ENCODE measurements around the gene SYS1.
"Not testable (repeated sequence)": the region's sequence is repeated elsewhere in the genome, so short reads cannot be mapped to it uniquely, and the experiment has no call there.

Gene SYS1

GRCh38 chr20:45345104-45345936 lies 17.6 kb upstream of the SYS1 start:
- Mint-ChIP-seq H3K4me1 (ENCODE audit: low read depth) (peaks cover 64% of the 10 kb centered on the region), H3K27me3 (peaks cover 4% of the 10 kb centered on the region), H3K36me3 (ENCODE audit: low read depth) (peaks cover 48% of the 10 kb centered on the region), H3K27ac (peak overlapping the region; percentile 52), H3K9me3 (no peaks in the 10 kb centered on the region), H3K4me3 (peak overlapping the region; percentile 93)

DNA sequence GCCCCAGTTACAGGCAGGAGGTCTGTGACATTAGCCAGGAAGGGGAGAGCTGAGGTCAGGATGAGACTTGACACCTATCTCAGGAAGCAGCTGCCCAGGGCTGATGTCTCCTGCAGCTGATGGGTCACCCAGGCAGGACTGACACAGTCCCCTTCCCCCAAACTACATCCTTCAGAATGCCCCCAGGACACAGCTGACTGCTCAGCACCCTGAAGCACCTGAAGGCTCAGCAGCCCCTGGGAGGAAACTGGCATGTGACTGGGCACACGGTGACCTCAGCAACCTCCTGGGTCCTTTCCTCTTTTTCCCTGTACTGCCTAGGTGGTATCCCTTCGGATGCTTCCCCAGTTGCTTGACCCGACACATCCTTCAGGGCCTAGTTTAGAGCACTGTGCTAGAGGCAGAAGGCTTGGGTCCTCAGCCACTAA lies 16.7 kb upstream of the SYS1 start:
- Mint-ChIP-seq H3K36me3 (ENCODE audit: low read depth) (peaks cover 38% of the 10 kb centered on the region), H3K27ac (peak overlapping the region; percentile 32), H3K4me1 (ENCODE audit: low read depth) (peaks cover 68% of the 10 kb centered on the region), H3K27me3 (peaks cover 4% of the 10 kb centered on the region), H3K4me3 (peak overlapping the region; percentile 93), H3K9me3 (no peaks in the 10 kb centered on the region)

- peaks cover 68% of the 10 kb centered on the region for H3K4me1 Mint-ChIP-seq (ENCODE audit: low read depth)
- H3K4me3 Mint-ChIP-seq, result peak overlapping the region; percentile 93
- peaks cover 37% of the 10 kb centered on the region for H3K36me3 Mint-ChIP-seq (ENCODE audit: low read depth)
- H3K9me3 Mint-ChIP-seq, result no peaks in the 10 kb centered on the region
- H3K27ac Mint-ChIP-seq, result no peak overlapping the region
- peaks cover 4% of the 10 kb centered on the region for H3K27me3 Mint-ChIP-seq
Observed at GRCh38 chr20:45346851-45347250, 16.1 kb upstream of the SYS1 start.

GRCh38 chr20:45347297-45347935 lies 15.5 kb upstream of the SYS1 start:
- Mint-ChIP-seq H3K27ac (peak overlapping the region; percentile 67), H3K27me3 (peaks cover 4% of the 10 kb centered on the region)

DNA sequence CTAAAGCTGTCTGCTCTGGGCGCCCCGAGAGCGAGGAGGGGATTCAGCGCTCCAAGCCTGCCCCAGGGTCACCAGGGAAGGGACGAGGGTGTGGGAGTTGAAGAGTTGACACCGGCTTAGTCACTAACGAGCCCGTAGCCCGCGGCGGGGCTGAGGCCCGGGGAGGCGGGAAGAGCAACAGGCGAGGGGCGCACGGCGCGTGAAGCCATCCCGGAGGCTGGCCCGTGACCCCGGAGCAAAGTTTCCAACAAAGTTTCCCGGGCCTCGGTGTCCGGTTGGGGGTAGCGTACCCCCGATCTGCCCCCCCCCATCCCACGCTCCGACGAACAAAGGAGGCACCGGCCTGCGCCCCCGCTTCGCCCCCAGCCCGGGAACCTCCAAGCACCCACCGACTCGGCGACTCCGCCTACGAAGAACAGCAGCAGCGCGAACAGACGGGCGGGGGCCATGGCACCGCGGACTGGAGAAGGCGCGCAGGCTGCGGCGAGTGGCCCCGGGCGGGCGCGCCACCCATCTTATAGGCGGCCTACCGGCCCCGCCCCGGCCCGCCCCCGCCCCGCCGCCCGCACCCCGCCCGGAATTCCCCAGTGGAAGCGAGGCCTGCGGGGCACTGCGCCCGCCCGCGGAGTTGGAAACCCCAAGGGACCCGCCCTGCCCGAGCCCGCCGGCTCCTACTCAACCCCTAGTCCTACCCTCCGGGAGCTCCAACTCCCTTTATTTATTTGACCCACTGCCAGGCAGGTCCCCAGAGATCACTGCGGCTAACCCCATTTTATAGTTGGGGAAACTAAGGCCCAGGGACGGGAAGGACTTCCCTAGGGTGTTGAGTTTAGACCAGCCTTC lies 14.8 kb upstream of the SYS1 start, which contains the start of gene SDC4:
TSS of gene SDC4 (minus strand) at position 489 of the 843 bp plus-strand sequence. CDS start at position 449, 40 bp downstream.
- Mint-ChIP-seq H3K36me3 (ENCODE audit: low read depth) (peaks cover 30% of the 10 kb centered on the region), H3K9me3 (no peaks in the 10 kb centered on the region), H3K27ac (peak within 1 kb of the TSS; percentile 79)

More at GRCh38 chr20:45347297-45347935, 15.5 kb upstream of the SYS1 start:
- no peaks in the 10 kb centered on the region for H3K9me3 Mint-ChIP-seq
- peaks cover 37% of the 10 kb centered on the region for H3K36me3 Mint-ChIP-seq (ENCODE audit: low read depth)
- H3K4me1 Mint-ChIP-seq (ENCODE audit: low read depth), result peaks cover 65% of the 10 kb centered on the region
- peak overlapping the region; percentile 93 for H3K4me3 Mint-ChIP-seq

GRCh38 chr20:45350217-45350616 lies 12.7 kb upstream of the SYS1 start:
- no peak overlapping the region for H3K27ac Mint-ChIP-seq
- H3K9me3 Mint-ChIP-seq, result no peaks in the 10 kb centered on the region
- H3K36me3 Mint-ChIP-seq (ENCODE audit: low read depth), result peaks cover 20% of the 10 kb centered on the region
- H3K4me1 Mint-ChIP-seq (ENCODE audit: low read depth), result peaks cover 62% of the 10 kb centered on the region
- no peak overlapping the region for H3K4me3 Mint-ChIP-seq
- H3K27me3 Mint-ChIP-seq, result peaks cover 4% of the 10 kb centered on the region

More for the DNA sequence above, 14.8 kb upstream of the SYS1 start, which contains the start of gene SDC4:
- Mint-ChIP-seq H3K4me3 (peak within 1 kb of the TSS; percentile 93), H3K27me3 (peaks cover 4% of the 10 kb centered on the region), H3K4me1 (ENCODE audit: low read depth) (peaks cover 59% of the 10 kb centered on the region)

DNA sequence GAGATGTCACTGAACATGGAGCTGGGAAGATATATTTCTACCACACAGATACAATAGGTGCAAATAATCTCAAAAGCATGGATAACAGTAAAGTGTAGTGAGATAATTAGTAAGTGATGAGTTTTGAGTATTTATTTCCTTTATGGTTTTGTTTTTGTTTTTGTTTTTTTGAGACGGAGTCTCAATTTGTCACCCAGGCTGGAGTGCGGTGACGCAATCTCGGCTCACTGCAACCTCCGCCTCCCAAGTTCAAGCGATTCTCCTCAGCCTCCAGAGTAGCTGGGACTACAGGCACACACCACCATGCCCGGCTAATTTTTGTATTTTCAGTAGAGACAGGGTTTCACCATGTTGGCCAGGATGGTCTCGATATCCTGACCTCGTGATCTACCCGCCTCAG lies 12.2 kb upstream of the SYS1 start:
- H3K9me3 Mint-ChIP-seq, H3K27ac Mint-ChIP-seq, H3K4me3 Mint-ChIP-seq, H3K27me3 Mint-ChIP-seq: not testable (repeated sequence)
- peaks cover 16% of the 10 kb centered on the region for H3K36me3 Mint-ChIP-seq (ENCODE audit: low read depth)
- peaks cover 62% of the 10 kb centered on the region for H3K4me1 Mint-ChIP-seq (ENCODE audit: low read depth)

- H3K36me3 Mint-ChIP-seq (ENCODE audit: low read depth), result no peaks in the 10 kb centered on the region
- H3K27me3 Mint-ChIP-seq, result no peaks in the 10 kb centered on the region
- peaks cover 64% of the 10 kb centered on the region for H3K4me1 Mint-ChIP-seq (ENCODE audit: low read depth)
- no peaks in the 10 kb centered on the region for H3K9me3 Mint-ChIP-seq
- H3K4me3 Mint-ChIP-seq, result no peak overlapping the region
- no peak overlapping the region for H3K27ac Mint-ChIP-seq
Observed at GRCh38 chr20:45352729-45353128, 10.2 kb upstream of the SYS1 start.

- no peaks in the 10 kb centered on the region for H3K27me3 Mint-ChIP-seq
- H3K27ac Mint-ChIP-seq, result peak overlapping the region; percentile 92
- no peaks in the 10 kb centered on the region for H3K36me3 Mint-ChIP-seq (ENCODE audit: low read depth)
- peaks cover 70% of the 10 kb centered on the region for H3K4me1 Mint-ChIP-seq (ENCODE audit: low read depth)
- H3K9me3 Mint-ChIP-seq, result no peaks in the 10 kb centered on the region
- H3K4me3 Mint-ChIP-seq, result peak overlapping the region; percentile 75
Observed at GRCh38 chr20:45353746-45354145, 9.2 kb upstream of the SYS1 start.

DNA sequence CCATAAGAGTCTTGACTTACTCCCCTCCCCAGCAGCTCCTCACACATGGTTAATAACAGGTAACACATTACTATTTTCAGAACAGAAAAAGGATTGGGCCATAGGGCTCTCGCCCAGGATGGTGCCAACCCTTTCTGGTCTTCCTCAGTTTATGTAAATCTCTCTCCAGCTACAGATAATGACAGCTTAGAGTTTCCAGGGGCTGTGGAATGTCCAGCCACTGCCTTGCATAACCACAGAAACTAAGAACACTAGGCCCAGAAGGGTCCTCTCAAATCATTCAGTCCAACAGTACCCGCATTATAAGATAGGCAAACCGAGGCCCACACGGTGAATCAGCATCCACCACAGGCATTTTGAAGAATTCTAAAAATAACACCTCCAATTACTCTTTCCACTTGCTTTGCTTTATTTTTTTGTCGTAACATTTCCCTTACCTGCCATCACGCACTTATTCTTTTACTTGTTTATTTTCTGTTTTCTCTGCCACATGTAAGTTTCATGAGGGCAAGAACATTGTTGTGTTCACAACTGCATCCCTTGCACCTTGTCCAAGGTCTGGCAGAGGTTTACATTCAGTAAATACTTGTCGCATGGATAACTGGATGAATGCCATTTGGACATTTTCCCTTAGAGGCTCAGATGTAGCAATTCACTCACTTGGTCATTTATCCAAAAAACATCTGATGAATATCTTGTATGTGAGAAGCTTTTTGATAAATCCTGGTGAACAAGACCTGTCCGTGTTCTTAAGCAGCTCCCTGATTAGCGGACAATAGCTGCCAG lies 8.3 kb upstream of the SYS1 start:
- Mint-ChIP-seq H3K4me1 (ENCODE audit: low read depth) (peaks cover 75% of the 10 kb centered on the region), H3K36me3 (ENCODE audit: low read depth) (no peaks in the 10 kb centered on the region), H3K4me3 (peak overlapping the region; percentile 75), H3K9me3 (no peaks in the 10 kb centered on the region), H3K27ac (peak overlapping the region; percentile 92), H3K27me3 (no peaks in the 10 kb centered on the region)

DNA sequence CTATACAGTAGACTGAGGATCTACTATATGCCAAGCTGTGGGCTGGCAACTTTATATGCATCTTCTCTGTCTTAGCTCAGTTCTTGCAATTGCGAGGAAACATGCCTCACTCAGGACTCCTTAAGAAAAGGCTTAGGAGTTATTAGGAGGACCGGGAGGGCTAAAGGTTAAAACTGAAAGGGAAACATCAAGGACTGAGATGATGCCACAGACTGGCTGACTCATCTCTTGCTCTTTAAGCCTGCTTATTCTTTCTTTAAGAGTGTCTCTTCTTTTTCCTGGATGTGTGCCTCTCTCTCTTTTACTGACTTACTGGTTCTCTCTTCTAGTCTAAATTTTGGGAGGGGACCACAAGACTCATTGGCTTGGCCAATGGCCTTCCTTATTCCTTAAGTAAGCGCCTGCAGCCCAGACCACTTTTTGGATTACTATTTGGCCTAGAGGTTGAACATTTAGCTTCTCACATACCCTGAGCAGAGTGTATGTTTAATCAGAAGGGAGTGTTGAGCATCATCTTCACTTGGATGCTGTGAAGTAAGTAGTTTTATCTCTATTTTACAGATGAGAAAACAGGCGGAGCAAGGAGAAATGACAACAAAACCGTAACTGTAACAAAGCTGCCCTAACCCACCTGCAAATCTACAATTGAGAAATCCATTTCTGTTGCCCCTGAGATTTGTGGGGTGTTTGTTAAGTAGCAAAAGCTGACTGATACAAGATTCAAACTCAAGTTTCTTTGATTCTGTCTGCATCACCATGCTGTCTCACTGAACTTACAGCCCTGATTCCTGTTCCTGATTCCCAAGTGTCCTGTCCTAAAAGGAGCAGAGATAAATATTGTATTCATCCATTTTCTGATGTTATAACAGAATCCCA lies 7.5 kb upstream of the SYS1 start:
- H3K36me3 Mint-ChIP-seq (ENCODE audit: low read depth), result no peaks in the 10 kb centered on the region
- H3K27ac Mint-ChIP-seq, result peak overlapping the region; percentile 92
- H3K27me3 Mint-ChIP-seq, result no peaks in the 10 kb centered on the region
- H3K9me3 Mint-ChIP-seq, result no peaks in the 10 kb centered on the region
- peaks cover 73% of the 10 kb centered on the region for H3K4me1 Mint-ChIP-seq (ENCODE audit: low read depth)
- H3K4me3 Mint-ChIP-seq, result peak overlapping the region; percentile 75

DNA sequence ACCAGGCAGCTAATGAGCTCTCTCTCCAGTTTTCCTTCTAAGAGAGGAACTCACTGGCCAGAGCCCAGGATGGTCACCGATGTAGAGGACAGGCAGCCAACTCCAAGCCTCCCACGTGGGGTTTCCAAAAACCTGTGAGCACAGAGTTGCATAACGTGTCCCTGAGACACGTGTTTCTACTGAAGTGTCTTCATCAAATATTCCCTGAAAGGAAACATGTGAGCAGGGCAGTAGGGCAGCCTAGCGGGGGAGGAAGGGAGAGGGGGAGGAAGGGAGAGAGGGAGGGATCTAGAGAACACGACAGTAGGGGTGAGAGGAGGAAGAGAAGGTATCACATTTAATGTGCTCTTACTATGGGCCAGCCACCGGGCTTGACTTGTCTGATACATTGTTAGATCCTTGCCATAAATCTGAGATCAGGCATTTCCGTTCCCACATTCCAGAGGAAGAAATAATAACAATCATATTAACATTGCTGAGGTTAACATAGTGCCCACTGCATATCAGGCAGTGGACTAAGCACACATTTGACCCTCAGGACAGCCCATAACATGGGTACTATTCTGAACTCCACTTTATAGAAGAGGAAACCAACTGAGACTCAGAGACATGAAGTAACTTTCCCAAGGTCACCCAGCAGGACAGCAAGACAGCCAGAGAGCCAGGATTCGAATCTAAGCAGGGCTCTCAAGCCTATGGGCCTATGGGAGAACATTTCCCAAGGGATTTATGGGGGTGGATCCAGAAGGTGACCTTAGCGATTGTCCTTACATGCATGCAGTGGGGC lies 4.5 kb upstream of the SYS1 start:
- H3K9me3 Mint-ChIP-seq, result no peaks in the 10 kb centered on the region
- H3K4me3 Mint-ChIP-seq, result no peak overlapping the region
- peak overlapping the region; percentile 32 for H3K27ac Mint-ChIP-seq
- peaks cover 81% of the 10 kb centered on the region for H3K4me1 Mint-ChIP-seq (ENCODE audit: low read depth)
- no peaks in the 10 kb centered on the region for H3K27me3 Mint-ChIP-seq
- peaks cover 5% of the 10 kb centered on the region for H3K36me3 Mint-ChIP-seq (ENCODE audit: low read depth)

DNA sequence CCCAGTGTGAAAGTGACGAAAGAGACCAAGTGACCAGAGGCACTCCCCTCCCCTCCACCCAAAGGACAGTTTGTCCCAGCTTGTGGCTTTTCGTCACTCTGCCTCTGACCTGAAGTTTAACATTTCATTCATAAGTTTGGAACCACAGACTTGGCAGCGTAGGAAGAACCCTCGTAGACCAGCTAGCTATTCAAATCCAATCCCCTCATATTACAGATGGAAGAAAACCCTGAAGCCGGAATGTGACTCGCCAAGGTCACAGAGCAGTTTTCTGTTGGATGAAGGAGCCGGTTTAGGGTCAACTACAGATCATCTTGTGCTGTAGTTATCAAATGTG lies 3.9 kb upstream of the SYS1 start:
- Mint-ChIP-seq H3K27ac (peak overlapping the region; percentile 32), H3K36me3 (ENCODE audit: low read depth) (peaks cover 9% of the 10 kb centered on the region), H3K27me3 (no peaks in the 10 kb centered on the region), H3K4me1 (ENCODE audit: low read depth) (peaks cover 80% of the 10 kb centered on the region), H3K9me3 (no peaks in the 10 kb centered on the region), H3K4me3 (no peak overlapping the region)
